DND-41 (cell line): ENCODE data around the gene MANBA.
A peak's percentile ranks its signal among the peaks of the same experiment; 100 is the strongest.

ENCODE experiments used
- ATAC-seq: fragments of 200-7000 bp; cut with Tn5 transposase; 3 replicates; pipeline ENCODE4 v1.9.1; 2021; ENCODE audit warnings: low read depth; ENCODE audit not compliant: insufficient read depth
- DNase-seq: peaks from one replicate; pipeline ENCODE4 v3.0.0-alpha.2; 2020
- H2AFZ ChIP-seq: 2 replicates; pipeline ENCODE4 v1.6.0; 2012; ENCODE audit warnings: low read depth, low read length
- H3K27ac ChIP-seq: 2 replicates; pipeline ENCODE4 v1.5.1; 2012; ENCODE audit warnings: low read length, inconsistent platforms
- H3K27me3 ChIP-seq: fragments of 200-600 bp; sonication (generic); 2 replicates; pipeline ENCODE4 v1.6.0; 2012; ENCODE audit warnings: low read length, mild to moderate bottlenecking, inconsistent platforms; ENCODE audit not compliant: insufficient read depth, poor library complexity
- H3K36me3 ChIP-seq: 2 replicates; pipeline ENCODE4 v1.5.1; 2012; ENCODE audit warnings: low read length, inconsistent platforms; ENCODE audit not compliant: insufficient read depth
- H3K4me1 ChIP-seq: 2 replicates; pipeline ENCODE4 v1.5.1; 2012; ENCODE audit warnings: mild to moderate bottlenecking, low read length; ENCODE audit not compliant: insufficient read depth
- H3K4me2 ChIP-seq: 2 replicates; pipeline ENCODE4 v1.6.0; 2012; ENCODE audit warnings: mild to moderate bottlenecking, moderate library complexity, low read length, inconsistent platforms; ENCODE audit not compliant: insufficient read depth
- H3K4me3 ChIP-seq, 2 experiments: fragments of 200-600 bp in 1 of 2; shearing (Covaris generic) in 1 of 2; 2 replicates each; pipeline ENCODE4 v1.5.1; 2012 to 2016; ENCODE audit warnings: inconsistent platforms in 2 of 2, low read length in 2 of 2, mild to moderate bottlenecking in 2 of 2, low read depth in 1 of 2, moderate library complexity in 1 of 2
- H3K79me2 ChIP-seq: 2 replicates; pipeline ENCODE4 v1.6.0; 2012; ENCODE audit warnings: low read length, inconsistent platforms; ENCODE audit not compliant: insufficient read depth
- H3K9ac ChIP-seq: 2 replicates; pipeline ENCODE4 v1.6.0; 2012; ENCODE audit warnings: low read depth, mild to moderate bottlenecking, inconsistent platforms, low read length, moderate library complexity
- H3K9me3 ChIP-seq: 2 replicates; pipeline ENCODE4 v1.5.1; 2012; ENCODE audit warnings: low read length, moderate library complexity, mild to moderate bottlenecking, inconsistent platforms; ENCODE audit not compliant: insufficient read depth, severe bottlenecking
- H4K20me1 ChIP-seq: 2 replicates; pipeline ENCODE4 v1.6.0; 2012; ENCODE audit warnings: low read length; ENCODE audit not compliant: insufficient read depth
- EZH2 ChIP-seq: IDR thresholded peaks from 3 replicates; pipeline ENCODE4 v1.6.1; 2012; ENCODE audit warnings: borderline replicate concordance, low read depth, mild to moderate bottlenecking, moderate library complexity, low read length, inconsistent platforms; ENCODE audit not compliant: severe bottlenecking
- TF ChIP-seq, protein P1 (sequence below): IDR thresholded peaks from 2 replicates; pipeline ENCODE4 v1.5.1; 2012; ENCODE audit warnings: borderline replicate concordance, low read length, moderate library complexity, mild to moderate bottlenecking; ENCODE audit not compliant: poor library complexity, severe bottlenecking; ENCODE audit errors: extremely low read depth

Gene MANBA

DNA sequence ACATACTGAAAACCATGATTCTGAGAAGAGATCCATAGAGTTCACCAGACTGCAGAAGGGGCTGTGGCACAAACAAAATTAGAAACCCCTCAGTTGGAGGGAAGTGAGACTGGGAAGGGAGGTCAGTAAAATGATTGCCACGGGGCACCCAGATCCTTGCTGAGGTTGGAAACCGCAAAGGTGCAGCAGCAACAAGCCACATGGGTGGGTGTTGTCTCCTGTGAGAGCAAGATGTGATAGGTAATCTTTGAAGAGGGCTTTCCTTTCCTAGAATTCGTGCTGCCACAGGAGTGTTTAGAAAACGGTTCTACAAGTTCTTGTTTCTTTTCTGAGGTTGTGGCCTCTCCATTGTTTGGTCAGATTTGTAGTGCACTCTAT is 174.1 kb downstream of the MANBA start:
- ATAC-seq (peak; percentile 74), DNase-seq (peak; percentile 25)
- H4K20me1 ChIP-seq: no peaks in the 10 kb centered on the region
- H3K9ac ChIP-seq: no peak overlapping the region
- no peaks in the 10 kb centered on the region for H3K79me2 ChIP-seq
- H3K27me3 ChIP-seq: no peaks in the 10 kb centered on the region
- H3K4me1 ChIP-seq: no peaks in the 10 kb centered on the region
- peaks cover 69% of the 10 kb centered on the region for H3K36me3 ChIP-seq
- TF ChIP-seq, protein P1, sequence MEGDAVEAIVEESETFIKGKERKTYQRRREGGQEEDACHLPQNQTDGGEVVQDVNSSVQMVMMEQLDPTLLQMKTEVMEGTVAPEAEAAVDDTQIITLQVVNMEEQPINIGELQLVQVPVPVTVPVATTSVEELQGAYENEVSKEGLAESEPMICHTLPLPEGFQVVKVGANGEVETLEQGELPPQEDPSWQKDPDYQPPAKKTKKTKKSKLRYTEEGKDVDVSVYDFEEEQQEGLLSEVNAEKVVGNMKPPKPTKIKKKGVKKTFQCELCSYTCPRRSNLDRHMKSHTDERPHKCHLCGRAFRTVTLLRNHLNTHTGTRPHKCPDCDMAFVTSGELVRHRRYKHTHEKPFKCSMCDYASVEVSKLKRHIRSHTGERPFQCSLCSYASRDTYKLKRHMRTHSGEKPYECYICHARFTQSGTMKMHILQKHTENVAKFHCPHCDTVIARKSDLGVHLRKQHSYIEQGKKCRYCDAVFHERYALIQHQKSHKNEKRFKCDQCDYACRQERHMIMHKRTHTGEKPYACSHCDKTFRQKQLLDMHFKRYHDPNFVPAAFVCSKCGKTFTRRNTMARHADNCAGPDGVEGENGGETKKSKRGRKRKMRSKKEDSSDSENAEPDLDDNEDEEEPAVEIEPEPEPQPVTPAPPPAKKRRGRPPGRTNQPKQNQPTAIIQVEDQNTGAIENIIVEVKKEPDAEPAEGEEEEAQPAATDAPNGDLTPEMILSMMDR: no peak
- no peak for TF ChIP-seq EZH2
- H3K9me3 ChIP-seq: peaks cover 11% of the 10 kb centered on the region
- H2AFZ ChIP-seq: no peak overlapping the region
- H3K27ac ChIP-seq: no peak overlapping the region
- no peak overlapping the region for H3K4me3 ChIP-seq
- no peak overlapping the region for H3K4me2 ChIP-seq

DNA sequence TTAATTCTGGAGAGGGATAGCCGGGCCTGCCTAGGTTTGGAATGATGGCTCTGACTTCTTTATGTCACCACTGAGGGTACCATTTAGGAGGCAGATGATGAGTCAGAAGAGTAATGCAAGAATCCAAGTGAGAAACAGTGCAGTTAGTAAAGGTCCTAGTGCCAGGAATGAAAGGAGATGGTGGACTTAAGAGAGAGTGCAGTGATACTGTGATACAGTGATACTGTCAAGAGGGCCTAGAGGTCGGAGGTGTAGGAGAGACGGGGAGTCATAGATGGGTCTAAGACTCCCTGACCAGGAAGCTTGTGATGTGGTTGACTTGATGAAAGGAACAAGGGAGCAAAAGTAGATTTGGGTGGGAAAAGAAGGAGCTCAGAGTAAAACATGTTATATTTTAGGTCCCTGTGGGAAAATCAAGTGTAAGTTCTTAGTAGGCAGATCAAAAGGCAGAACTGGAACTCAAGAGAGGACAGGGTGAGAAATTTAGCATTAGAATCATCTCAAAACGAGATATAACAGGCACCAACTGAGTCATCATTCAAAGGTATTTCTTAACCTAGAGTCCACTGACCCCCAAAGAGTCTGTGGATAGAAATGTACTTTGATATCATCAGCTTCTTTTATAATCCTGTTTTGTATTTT is 174.6 kb downstream of the MANBA start:
- H3K4me1 ChIP-seq: no peaks in the 10 kb centered on the region
- no peak overlapping the region for H3K4me3 ChIP-seq
- H3K4me2 ChIP-seq: no peak overlapping the region
- H3K9ac ChIP-seq: no peak overlapping the region
- peaks cover 8% of the 10 kb centered on the region for H3K9me3 ChIP-seq
- H2AFZ ChIP-seq: no peak overlapping the region
- no peak overlapping the region for H3K27ac ChIP-seq
- no peaks in the 10 kb centered on the region for H3K79me2 ChIP-seq
- DNase-seq: no peak
- peak; percentile 37; the same call in 1 of the 3 replicates for ATAC-seq
- H3K36me3 ChIP-seq: peaks cover 67% of the 10 kb centered on the region
- no peaks in the 10 kb centered on the region for H3K27me3 ChIP-seq
- no peak for TF ChIP-seq EZH2
- TF ChIP-seq, protein P1: no peak
- H4K20me1 ChIP-seq: no peaks in the 10 kb centered on the region

DNA sequence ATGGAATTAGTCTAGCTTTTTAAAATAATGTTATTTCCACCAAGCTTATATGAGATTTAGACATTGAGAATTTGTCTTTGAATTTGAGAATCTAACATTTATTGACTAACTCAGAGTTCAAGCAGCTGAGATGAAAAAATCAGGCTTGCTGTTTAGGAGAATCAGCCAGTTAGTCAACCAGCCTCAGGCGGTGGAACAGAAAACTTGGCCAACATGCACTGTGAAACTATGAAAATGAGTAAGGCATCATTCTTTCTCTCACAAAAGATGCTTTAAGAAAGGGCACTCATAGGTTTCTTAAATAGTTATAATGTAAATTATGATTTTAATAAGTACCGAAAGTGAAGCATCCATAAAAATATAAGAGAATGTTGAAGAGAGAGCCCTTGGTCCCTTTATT is 175.4 kb downstream of the MANBA start:
- H3K4me1 ChIP-seq: no peaks in the 10 kb centered on the region
- H3K9me3 ChIP-seq: peaks cover 1% of the 10 kb centered on the region
- no peak overlapping the region for H3K27ac ChIP-seq
- peaks cover 67% of the 10 kb centered on the region for H3K36me3 ChIP-seq
- no peaks in the 10 kb centered on the region for H4K20me1 ChIP-seq
- no peaks in the 10 kb centered on the region for H3K27me3 ChIP-seq
- no peak overlapping the region for H3K4me3 ChIP-seq
- no peak for DNase-seq
- ATAC-seq: no peak
- no peaks in the 10 kb centered on the region for H3K79me2 ChIP-seq
- no peak overlapping the region for H3K4me2 ChIP-seq
- TF ChIP-seq, protein P1: no peak
- no peak for TF ChIP-seq EZH2
- H2AFZ ChIP-seq: no peak overlapping the region
- no peak overlapping the region for H3K9ac ChIP-seq

DNA sequence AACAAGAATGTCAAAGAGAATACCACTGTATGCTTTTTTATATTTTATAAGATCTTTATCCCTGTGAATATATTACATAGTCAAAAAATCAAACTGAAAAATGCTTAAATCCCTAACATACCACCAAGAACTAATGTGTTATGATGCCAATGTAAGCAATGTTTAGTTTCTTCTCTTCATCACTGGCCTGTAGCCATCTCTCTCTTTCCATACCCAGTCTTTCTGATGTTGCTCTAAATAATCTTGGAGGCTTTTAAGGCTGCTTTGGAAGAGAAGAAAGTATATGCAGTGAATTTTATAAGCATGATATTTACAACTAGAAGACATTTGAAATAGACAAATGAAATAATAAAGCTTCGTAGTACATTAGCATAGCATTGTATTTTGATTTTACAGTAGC is 176.7 kb downstream of the MANBA start:
- DNase-seq (no peak), ATAC-seq (no peak)
- Histone ChIP-seq H3K9me3 (no peaks in the 10 kb centered on the region), H3K4me2 (no peak overlapping the region), H4K20me1 (no peaks in the 10 kb centered on the region), H3K79me2 (no peaks in the 10 kb centered on the region), H3K27me3 (no peaks in the 10 kb centered on the region), H3K4me1 (no peaks in the 10 kb centered on the region), H3K9ac (no peak overlapping the region), H2AFZ (no peak overlapping the region), H3K27ac (no peak overlapping the region), H3K4me3 (no peak overlapping the region), H3K36me3 (peaks cover 64% of the 10 kb centered on the region)
- no peak for TF ChIP-seq EZH2
- TF ChIP-seq, protein P1: no peak
